Neural progenitor cell (in vitro differentiated cells): ENCODE data around the gene PDGFRA. TPM values are rescaled to one million over a fixed set of nuclear protein-coding genes. Genes with fewer than 3 reads are reported as not detected.
A peak's percentile ranks its signal among the peaks of the same experiment; 100 is the strongest.
"Not testable (repeated sequence)": the region's sequence is repeated elsewhere in the genome, so short reads cannot be mapped to it uniquely, and the experiment has no call there.

ENCODE experiments used
- DNase-seq: peaks from one replicate; pipeline ENCODE4 v3.0.0-alpha.2; 2016; ENCODE audit warnings: low spot score
- H2AFZ ChIP-seq: fragments of 200-600 bp; sonication (generic); replicated peaks from 2 replicates; pipeline ENCODE4 v1.6.1; 2016; ENCODE audit warnings: antibody characterized with exemption
- H3F3A ChIP-seq: fragments of 200-600 bp; sonication (generic); 2 replicates; pipeline ENCODE4 v1.6.1; 2016; ENCODE audit warnings: antibody characterized with exemption, low read depth
- H3K27ac ChIP-seq: fragments of 200-600 bp; sonication (generic); 2 replicates; pipeline ENCODE4 v1.5.1; 2016; ENCODE audit warnings: mild to moderate bottlenecking
- H3K27me3 ChIP-seq: fragments of 200-600 bp; sonication (generic); 2 replicates; pipeline ENCODE4 v1.6.1; 2016; ENCODE audit warnings: mild to moderate bottlenecking, moderate library complexity
- H3K36me3 ChIP-seq: fragments of 200-600 bp; sonication (generic); 2 replicates; pipeline ENCODE4 v1.5.1; 2016
- H3K4me1 ChIP-seq: fragments of 200-600 bp; sonication (generic); 2 replicates; pipeline ENCODE4 v1.6.1; 2016; ENCODE audit warnings: mixed run types
- H3K4me2 ChIP-seq: fragments of 200-600 bp; sonication (generic); 2 replicates; pipeline ENCODE4 v1.6.1; 2016
- H3K4me3 ChIP-seq: fragments of 200-600 bp; sonication (generic); 2 replicates; pipeline ENCODE4 v1.5.1; 2016
- H3K79me2 ChIP-seq: fragments of 200-600 bp; sonication (generic); 2 replicates; pipeline ENCODE4 v1.6.1; 2016; ENCODE audit warnings: low read depth
- H3K9ac ChIP-seq: fragments of 200-600 bp; sonication (generic); 2 replicates; pipeline ENCODE4 v1.6.1; 2016
- H3K9me3 ChIP-seq: fragments of 200-600 bp; sonication (generic); 2 replicates; pipeline ENCODE4 v1.5.1; 2016; ENCODE audit warnings: low read depth
- H4K20me1 ChIP-seq: fragments of 200-600 bp; sonication (generic); 2 replicates; pipeline ENCODE4 v1.6.1; 2016; ENCODE audit warnings: low read depth
- H3K27ac Mint-ChIP-seq: 3 replicates; pipeline ENCODE4 v1.8.0; 2021; ENCODE audit warnings: mixed read lengths
- H3K27me3 Mint-ChIP-seq: 2 replicates; pipeline ENCODE4 v1.8.0; 2022; ENCODE audit warnings: low read depth, mild to moderate bottlenecking, inconsistent platforms, moderate library complexity, mixed read lengths; ENCODE audit not compliant: insufficient read depth
- H3K36me3 Mint-ChIP-seq: 3 replicates; pipeline ENCODE4 v1.8.0; 2021; ENCODE audit warnings: mixed read lengths
- H3K4me1 Mint-ChIP-seq: 3 replicates; pipeline ENCODE4 v1.8.0; 2021; ENCODE audit warnings: mixed read lengths
- H3K4me3 Mint-ChIP-seq: 3 replicates; pipeline ENCODE4 v1.8.0; 2021; ENCODE audit warnings: mild to moderate bottlenecking, moderate library complexity, mixed read lengths
- H3K9me3 Mint-ChIP-seq: 3 replicates; pipeline ENCODE4 v1.8.0; 2020; ENCODE audit warnings: mixed read lengths
- CTCF ChIP-seq: fragments of 200-600 bp; sonication (generic); IDR thresholded peaks from 2 replicates; pipeline ENCODE4 v1.5.1; 2017; ENCODE audit warnings: antibody characterized with exemption, mild to moderate bottlenecking
- EZH2 ChIP-seq: fragments of 200-600 bp; sonication (generic); IDR thresholded peaks from 2 replicates; pipeline ENCODE4 v1.6.1; 2017; ENCODE audit warnings: antibody characterized with exemption, mild to moderate bottlenecking, moderate library complexity
- EZH2phosphoT487 ChIP-seq: fragments of 200-600 bp; sonication (generic); IDR thresholded peaks from 2 replicates; pipeline ENCODE4 v1.6.1; 2017; ENCODE audit warnings: antibody characterized with exemption
- total RNA-seq: library from RNA; depleted of rRNA; stranded (reverse); fragments of >200 nt; gene quantifications from 2 replicates; pipeline ENCODE4 v1.2.3, GENCODE V29; 2015; ENCODE audit warnings: low replicate concordance

PDGFRA gene
- total RNA-seq, 1 donor from 2014 or later, result 2.1 TPM

- no peak overlapping the region for H2AFZ ChIP-seq
- no peaks in the 10 kb centered on the region for H3K9me3 ChIP-seq
- H3K27ac ChIP-seq, result no peak overlapping the region
- H3K4me2 ChIP-seq, result peak overlapping the region; percentile 84
- peaks cover 7% of the 10 kb centered on the region for H3F3A ChIP-seq
- H4K20me1 ChIP-seq, result no peaks in the 10 kb centered on the region
- peaks cover 10% of the 10 kb centered on the region for H3K9me3 Mint-ChIP-seq
- no peak for TF ChIP-seq EZH2
- TF ChIP-seq CTCF, result no peak
- no peak for TF ChIP-seq EZH2phosphoT487
- H3K27me3 Mint-ChIP-seq, result peaks cover 36% of the 10 kb centered on the region
- no peak overlapping the region for H3K27ac Mint-ChIP-seq
- peaks cover 51% of the 10 kb centered on the region for H3K27me3 ChIP-seq
- no peaks in the 10 kb centered on the region for H3K36me3 ChIP-seq
- H3K4me1 ChIP-seq, result no peaks in the 10 kb centered on the region
- peak overlapping the region; percentile 76 for H3K4me3 Mint-ChIP-seq
- no peak overlapping the region for H3K9ac ChIP-seq
- DNase-seq, result no peak
- H3K36me3 Mint-ChIP-seq, result no peaks in the 10 kb centered on the region
- H3K4me1 Mint-ChIP-seq, result peaks cover 2% of the 10 kb centered on the region
- H3K4me3 ChIP-seq, result peak overlapping the region; percentile 55
- no peaks in the 10 kb centered on the region for H3K79me2 ChIP-seq
These were observed 5.6 kb downstream of the PDGFRA start for GRCh38 chr4:54234497-54235205.

DNA sequence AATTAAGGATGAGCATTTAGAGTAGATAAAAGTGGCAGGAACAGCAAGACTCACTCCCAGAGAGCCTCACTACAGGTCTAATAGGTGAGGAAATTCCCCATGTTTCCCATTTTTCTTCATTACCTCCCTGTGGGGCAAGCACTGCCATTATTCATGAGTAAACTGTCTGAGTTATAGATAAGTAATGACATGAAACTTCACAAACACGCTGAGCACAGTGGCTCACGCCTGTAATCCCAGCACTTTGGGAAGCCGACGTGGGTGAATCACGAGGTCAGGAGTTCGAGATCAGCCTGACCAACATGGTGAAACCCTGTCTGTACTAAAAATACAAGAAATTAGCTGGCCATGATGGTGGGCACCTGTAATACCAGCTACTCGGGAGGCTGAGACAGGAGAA lies 7.2 kb downstream of the PDGFRA start:
- not testable (repeated sequence) for H3K36me3 ChIP-seq, H3K27ac Mint-ChIP-seq, H3F3A ChIP-seq, H3K4me2 ChIP-seq, H3K36me3 Mint-ChIP-seq, H3K9ac ChIP-seq, H3K27ac ChIP-seq, DNase-seq, H3K4me3 ChIP-seq, H2AFZ ChIP-seq, H3K4me1 ChIP-seq, H3K4me3 Mint-ChIP-seq, H3K4me1 Mint-ChIP-seq, H3K79me2 ChIP-seq, H4K20me1 ChIP-seq
- Histone ChIP-seq H3K9me3 (peaks cover 12% of the 10 kb centered on the region), H3K27me3 (peaks cover 35% of the 10 kb centered on the region)
- Mint-ChIP-seq H3K9me3 (peaks cover 22% of the 10 kb centered on the region), H3K27me3 (peaks cover 21% of the 10 kb centered on the region)

GRCh38 chr4:54237770-54238169 lies 8.7 kb downstream of the PDGFRA start:
- Histone ChIP-seq H4K20me1 (no peaks in the 10 kb centered on the region), H3K9ac (no peak overlapping the region), H3K4me1 (no peaks in the 10 kb centered on the region), H3K27ac (no peak overlapping the region), H3K9me3 (peaks cover 21% of the 10 kb centered on the region), H3K36me3 (no peaks in the 10 kb centered on the region), H2AFZ (no peak overlapping the region), H3K27me3 (peaks cover 20% of the 10 kb centered on the region), H3F3A (peaks cover 7% of the 10 kb centered on the region), H3K79me2 (no peaks in the 10 kb centered on the region), H3K4me2 (no peak overlapping the region), H3K4me3 (no peak overlapping the region)
- DNase-seq, result no peak
- H3K9me3 Mint-ChIP-seq, result peaks cover 32% of the 10 kb centered on the region
- H3K36me3 Mint-ChIP-seq, result no peaks in the 10 kb centered on the region
- no peaks in the 10 kb centered on the region for H3K4me1 Mint-ChIP-seq
- no peak overlapping the region for H3K27ac Mint-ChIP-seq
- H3K4me3 Mint-ChIP-seq, result no peak overlapping the region
- no peak for TF ChIP-seq EZH2
- no peak for TF ChIP-seq CTCF
- TF ChIP-seq EZH2phosphoT487, result no peak
- H3K27me3 Mint-ChIP-seq, result peaks cover 7% of the 10 kb centered on the region

GRCh38 chr4:54238389-54238788 lies 9.3 kb downstream of the PDGFRA start:
- DNase-seq, result no peak
- H3K27ac Mint-ChIP-seq, result no peak overlapping the region
- H3K27me3 Mint-ChIP-seq, result peaks cover 7% of the 10 kb centered on the region
- no peaks in the 10 kb centered on the region for H3K4me1 Mint-ChIP-seq
- Histone ChIP-seq H3K36me3 (no peaks in the 10 kb centered on the region), H3K4me2 (no peak overlapping the region), H2AFZ (no peak overlapping the region), H3K27me3 (peaks cover 19% of the 10 kb centered on the region), H3F3A (peaks cover 7% of the 10 kb centered on the region), H3K9me3 (peaks cover 21% of the 10 kb centered on the region), H3K9ac (no peak overlapping the region), H4K20me1 (no peaks in the 10 kb centered on the region), H3K4me1 (no peaks in the 10 kb centered on the region), H3K4me3 (no peak overlapping the region), H3K27ac (no peak overlapping the region), H3K79me2 (no peaks in the 10 kb centered on the region)
- peaks cover 4% of the 10 kb centered on the region for H3K36me3 Mint-ChIP-seq
- no peak overlapping the region for H3K4me3 Mint-ChIP-seq
- TF ChIP-seq CTCF (no peak), EZH2 (no peak), EZH2phosphoT487 (no peak)
- peaks cover 38% of the 10 kb centered on the region for H3K9me3 Mint-ChIP-seq

DNA sequence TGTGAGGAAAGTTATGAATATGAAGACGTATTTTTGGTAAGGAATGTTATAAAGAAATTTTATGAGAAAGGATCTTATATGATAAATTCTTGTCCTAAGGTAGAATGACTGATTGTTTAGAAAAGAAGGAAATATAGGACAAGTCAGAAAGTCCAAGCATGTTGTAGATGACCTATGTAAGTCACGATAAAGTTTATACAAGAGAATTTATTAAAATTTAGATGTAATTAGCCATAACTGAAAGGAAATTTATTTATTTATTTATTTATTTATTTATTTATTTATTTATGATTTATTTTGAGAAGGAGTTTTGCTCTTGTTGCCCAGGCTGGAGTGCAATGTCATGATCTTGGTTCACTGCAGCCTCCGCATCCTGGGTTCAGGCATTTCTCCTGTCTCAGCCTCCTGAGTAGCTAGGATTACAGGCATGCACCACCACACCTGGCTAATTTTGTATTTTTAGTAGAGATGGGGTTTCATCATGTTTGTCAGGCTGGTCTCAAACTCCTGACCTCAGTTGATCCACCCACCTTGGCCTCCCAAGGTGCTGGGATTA lies 12.3 kb downstream of the PDGFRA start:
- DNase-seq, result peak; percentile 37
- H3K9me3 Mint-ChIP-seq, result peaks cover 50% of the 10 kb centered on the region
- not testable (repeated sequence) for H3K4me3 Mint-ChIP-seq, H3K4me3 ChIP-seq, H3K4me1 ChIP-seq, H3K27me3 ChIP-seq, H3K4me1 Mint-ChIP-seq, H3K36me3 Mint-ChIP-seq, H3K4me2 ChIP-seq, H4K20me1 ChIP-seq, H3K27ac Mint-ChIP-seq, H2AFZ ChIP-seq, H3K36me3 ChIP-seq, H3K27me3 Mint-ChIP-seq, H3K79me2 ChIP-seq, H3K9ac ChIP-seq, H3F3A ChIP-seq, H3K27ac ChIP-seq
- peaks cover 21% of the 10 kb centered on the region for H3K9me3 ChIP-seq

GRCh38 chr4:54243541-54243940 lies 14.4 kb downstream of the PDGFRA start:
- H3K4me3 ChIP-seq, DNase-seq, H3K27me3 ChIP-seq, H3K27ac ChIP-seq, H3K9ac ChIP-seq, H3K36me3 ChIP-seq, H2AFZ ChIP-seq, H3K4me3 Mint-ChIP-seq, H3K4me1 ChIP-seq, H3K36me3 Mint-ChIP-seq, H3K79me2 ChIP-seq, H3F3A ChIP-seq, H3K4me1 Mint-ChIP-seq, H4K20me1 ChIP-seq, H3K27ac Mint-ChIP-seq, H3K4me2 ChIP-seq, H3K27me3 Mint-ChIP-seq: not testable (repeated sequence)
- H3K9me3 Mint-ChIP-seq, result peaks cover 52% of the 10 kb centered on the region
- H3K9me3 ChIP-seq, result peaks cover 21% of the 10 kb centered on the region
